Caco-2 (cell line): ENCODE results near the gene PDE9A. TPM values are rescaled to one million over a fixed set of nuclear protein-coding genes. Genes with fewer than 3 reads are reported as not detected.

Experiments used
- BruUV-seq: library from RNA; stranded (reverse); fragments of 400-500 nt; replicated peaks from 2 replicates; lab custom pipeline; 2021; lab: Mats Ljungman, UMichigan
- CTCF ChIA-PET: fragments of 300-600 bp; sonication (Branson Sonifier 250); formaldehyde crosslinking; loops from one replicate; lab custom pipeline; 2022; ENCODE audit warnings: antibody characterized with exemption; lab: Charles Lee
- POLR2A ChIA-PET: fragments of 300-600 bp; sonication (Branson Sonifier 250); formaldehyde crosslinking; loops from one replicate; lab custom pipeline; 2022; ENCODE audit warnings: antibody characterized with exemption; lab: Charles Lee
- DNase-seq, 2 experiments: peaks; one replicate each; pipeline versions ENCODE4 v3.0.0 to v3.0.0-alpha.2; 2020 to 2022
- H3K27me3 ChIP-seq: replicated peaks from 2 replicates; pipeline ENCODE4 v1.6.0; 2011; ENCODE audit warnings: low read length; ENCODE audit not compliant: control insufficient read depth, insufficient read depth
- H3K36me3 ChIP-seq: 2 replicates; pipeline ENCODE4 v1.5.1; 2011; ENCODE audit warnings: low read length; ENCODE audit not compliant: control insufficient read depth, insufficient read depth
- H3K4me1 ChIP-seq: fragments of 250-450 bp; sonication (Bioruptor Pico); 2 replicates; pipeline ENCODE4 v1.5.1; 2020; ENCODE audit warnings: mild to moderate bottlenecking
- H3K4me3 ChIP-seq: 2 replicates; pipeline ENCODE4 v1.5.1; 2011; ENCODE audit warnings: low read depth, mild to moderate bottlenecking, control low read depth, low read length
- H3K9me3 ChIP-seq: fragments of 250-450 bp; sonication (Bioruptor Pico); 2 replicates; pipeline ENCODE4 v1.5.1; 2020; ENCODE audit warnings: mild to moderate bottlenecking, moderate library complexity
- H3K27ac Mint-ChIP-seq: one replicate; pipeline ENCODE4 v1.8.0; 2022; ENCODE audit warnings: mixed read lengths; ENCODE audit not compliant: unreplicated experiment
- H3K27me3 Mint-ChIP-seq: one replicate; pipeline ENCODE4 v1.8.0; 2022; ENCODE audit warnings: mixed read lengths; ENCODE audit not compliant: insufficient read depth, unreplicated experiment
- H3K36me3 Mint-ChIP-seq: one replicate; pipeline ENCODE4 v1.8.0; 2022; ENCODE audit warnings: mild to moderate bottlenecking, mixed read lengths; ENCODE audit not compliant: insufficient read depth, unreplicated experiment
- H3K4me1 Mint-ChIP-seq: one replicate; pipeline ENCODE4 v1.8.0; 2022; ENCODE audit warnings: low read depth, mixed read lengths; ENCODE audit not compliant: unreplicated experiment
- H3K4me3 Mint-ChIP-seq: one replicate; pipeline ENCODE4 v1.8.0; 2022; ENCODE audit warnings: mild to moderate bottlenecking, moderate library complexity, mixed read lengths; ENCODE audit not compliant: unreplicated experiment
- H3K9me3 Mint-ChIP-seq: one replicate; pipeline ENCODE4 v1.8.0; 2022; ENCODE audit warnings: mixed read lengths; ENCODE audit not compliant: unreplicated experiment
- intact Hi-C: fragments of 100-400 bp; cut with micrococcal nuclease; formaldehyde crosslinking; loops from one replicate; pipeline ENCODE4 v1.10.0; 2022; ENCODE audit not compliant: unreplicated experiment
- total RNA-seq: library from RNA; stranded (reverse); gene quantifications from 2 replicates; pipeline ENCODE4 v1.2.3, GENCODE V29; 2022
- TF ChIP-seq, protein P1 (sequence below), 2 experiments: fragments of 200-600 bp in 1 of 2; IDR thresholded peaks; 1 replicate in 1 of 2; 2 replicates in 1 of 2; pipeline versions ENCODE4 v1.5.1 to v1.8.0; 2011 to 2022; ENCODE audit warnings: antibody characterized with exemption in 1 of 2, control low read depth in 1 of 2, inconsistent platforms in 1 of 2, low read depth in 1 of 2, low read length in 1 of 2, mild to moderate bottlenecking in 1 of 2, moderate library complexity in 1 of 2; ENCODE audit not compliant: insufficient read depth in 1 of 2, severe bottlenecking in 1 of 2, unreplicated experiment in 1 of 2

Gene PDE9A
- total RNA-seq, 1 experiment from 2014 or later: 9.7 TPM

GRCh38 chr21:42608446-42608845, 45.0 kb upstream of the PDE9A start:
- Histone ChIP-seq H3K9me3 (peaks cover 16% of the 10 kb centered on the region; the same call in 1 of the 2 replicates), H3K27me3 (no peaks in the 10 kb centered on the region), H3K36me3 (no peaks in the 10 kb centered on the region), H3K4me3 (no peak overlapping the region), H3K4me1 (peaks cover 29% of the 10 kb centered on the region)
- Mint-ChIP-seq H3K4me3 (no peak overlapping the region), H3K4me1 (peaks cover 18% of the 10 kb centered on the region), H3K9me3 (peaks cover 16% of the 10 kb centered on the region), H3K27me3 (no peaks in the 10 kb centered on the region), H3K36me3 (peaks cover 11% of the 10 kb centered on the region), H3K27ac (peak overlapping the region; percentile 53)
- intact Hi-C loops: loop anchor here (10.0 kb wide), 1 partner anchor 1016 kb away; no protein-coding TSS in a partner anchor
- ChIA-PET CTCF (no interaction called here), POLR2A (no interaction called here)
- TF ChIP-seq, protein P1, sequence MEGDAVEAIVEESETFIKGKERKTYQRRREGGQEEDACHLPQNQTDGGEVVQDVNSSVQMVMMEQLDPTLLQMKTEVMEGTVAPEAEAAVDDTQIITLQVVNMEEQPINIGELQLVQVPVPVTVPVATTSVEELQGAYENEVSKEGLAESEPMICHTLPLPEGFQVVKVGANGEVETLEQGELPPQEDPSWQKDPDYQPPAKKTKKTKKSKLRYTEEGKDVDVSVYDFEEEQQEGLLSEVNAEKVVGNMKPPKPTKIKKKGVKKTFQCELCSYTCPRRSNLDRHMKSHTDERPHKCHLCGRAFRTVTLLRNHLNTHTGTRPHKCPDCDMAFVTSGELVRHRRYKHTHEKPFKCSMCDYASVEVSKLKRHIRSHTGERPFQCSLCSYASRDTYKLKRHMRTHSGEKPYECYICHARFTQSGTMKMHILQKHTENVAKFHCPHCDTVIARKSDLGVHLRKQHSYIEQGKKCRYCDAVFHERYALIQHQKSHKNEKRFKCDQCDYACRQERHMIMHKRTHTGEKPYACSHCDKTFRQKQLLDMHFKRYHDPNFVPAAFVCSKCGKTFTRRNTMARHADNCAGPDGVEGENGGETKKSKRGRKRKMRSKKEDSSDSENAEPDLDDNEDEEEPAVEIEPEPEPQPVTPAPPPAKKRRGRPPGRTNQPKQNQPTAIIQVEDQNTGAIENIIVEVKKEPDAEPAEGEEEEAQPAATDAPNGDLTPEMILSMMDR (IDR thresholded peaks at IDR 0.05; ENCODE audit: insufficient read depth in 1 of 2, low read depth in 1 of 2, low read length in 1 of 2, severe bottlenecking in 1 of 2, unreplicated experiment in 1 of 2): no peak
- BruUV-seq: no TSS peak
- DNase-seq: peak in 1 of 2 experiments; percentile 41

- POLR2A ChIA-PET: no interaction called here
- peaks cover 7% of the 10 kb centered on the region; the same call in 1 of the 2 replicates for H3K9me3 ChIP-seq
- H3K4me3 ChIP-seq: no peak overlapping the region
- DNase-seq: peak in 1 of 2 experiments; percentile 45
- H3K4me1 ChIP-seq: peaks cover 32% of the 10 kb centered on the region
- Mint-ChIP-seq H3K27me3 (no peaks in the 10 kb centered on the region), H3K27ac (no peak overlapping the region), H3K4me3 (no peak overlapping the region), H3K9me3 (peaks cover 10% of the 10 kb centered on the region), H3K36me3 (peaks cover 11% of the 10 kb centered on the region), H3K4me1 (peaks cover 18% of the 10 kb centered on the region)
- TF ChIP-seq, protein P1 (IDR thresholded peaks at IDR 0.05; ENCODE audit: insufficient read depth in 1 of 2, low read depth in 1 of 2, low read length in 1 of 2, severe bottlenecking in 1 of 2, unreplicated experiment in 1 of 2): no peak
- intact Hi-C loops: loop anchor here (5.0 to 10.0 kb wide), 2 partner anchors 323 to 1015 kb away; no protein-coding TSS in a partner anchor
- no peaks in the 10 kb centered on the region for H3K27me3 ChIP-seq
- no TSS peak for BruUV-seq
- no peaks in the 10 kb centered on the region for H3K36me3 ChIP-seq
- CTCF ChIA-PET: no interaction called here
These were observed 43.6 kb upstream of the PDE9A start for GRCh38 chr21:42609811-42610210.

DNA sequence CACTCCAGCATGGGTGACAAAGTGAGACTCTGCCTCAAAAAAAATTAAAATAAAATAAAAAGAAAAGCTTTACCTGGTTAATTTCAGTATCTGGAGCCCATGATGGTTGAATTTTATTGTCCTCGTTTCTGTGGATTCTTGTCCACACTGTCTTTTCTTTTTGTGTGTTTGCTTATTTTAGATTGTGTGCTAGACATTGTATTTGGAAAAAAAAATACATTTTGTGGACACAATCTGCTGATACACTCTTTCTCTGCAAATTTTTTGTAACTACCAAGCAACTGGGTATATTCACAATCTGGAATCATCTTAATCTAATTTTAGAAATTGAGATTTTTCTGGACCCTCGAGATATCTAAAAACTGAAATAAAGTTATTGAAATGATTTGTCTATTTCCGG, 41.6 kb upstream of the PDE9A start:
- peaks cover 17% of the 10 kb centered on the region for H3K4me1 Mint-ChIP-seq
- no TSS peak for BruUV-seq
- intact Hi-C loops: loop anchor here (5.0 kb wide), 1 partner anchor 325 kb away; no protein-coding TSS in a partner anchor

More for the DNA sequence above, 41.6 kb upstream of the PDE9A start:
- no peak for DNase-seq
- Histone ChIP-seq H3K9me3 (no peaks in the 10 kb centered on the region), H3K4me3 (no peak overlapping the region), H3K36me3 (no peaks in the 10 kb centered on the region), H3K27me3 (no peaks in the 10 kb centered on the region), H3K4me1 (peaks cover 37% of the 10 kb centered on the region)
- TF ChIP-seq, protein P1 (IDR thresholded peaks at IDR 0.05; ENCODE audit: insufficient read depth in 1 of 2, low read depth in 1 of 2, low read length in 1 of 2, severe bottlenecking in 1 of 2, unreplicated experiment in 1 of 2): no peak
- ChIA-PET CTCF (no interaction called here), POLR2A (no interaction called here)
- peaks cover 10% of the 10 kb centered on the region for H3K9me3 Mint-ChIP-seq
- H3K4me3 Mint-ChIP-seq: no peak overlapping the region
- no peak overlapping the region for H3K27ac Mint-ChIP-seq
- H3K27me3 Mint-ChIP-seq: no peaks in the 10 kb centered on the region
- H3K36me3 Mint-ChIP-seq: peaks cover 11% of the 10 kb centered on the region
